Endothelial cell of umbilical vein (primary cell): ENCODE results near the gene MAP3K15. TPM values are rescaled to one million over a fixed set of nuclear protein-coding genes. Genes with fewer than 3 reads are reported as not detected.

Source experiments
- BruUV-seq: library from RNA; stranded (reverse); fragments of 400-500 nt; replicated peaks from 2 replicates; lab custom pipeline; 2021; lab: Mats Ljungman, UMichigan
- CTCF ChIA-PET: fragments of 300-600, 350-600 bp; sonication (Branson Sonifier 250); formaldehyde crosslinking; loops from one replicate; lab custom pipeline; 2021; ENCODE audit warnings: antibody characterized with exemption, inconsistent platforms; lab: Charles Lee
- POLR2A ChIA-PET: fragments of 300-600, 350-600 bp; sonication (Branson Sonifier 250); formaldehyde crosslinking; loops from one replicate; lab custom pipeline; 2021; ENCODE audit warnings: antibody characterized with exemption, inconsistent platforms; lab: Charles Lee
- DNase-seq: peaks from one replicate; pipeline ENCODE4 v3.0.0-alpha.2; 2011; ENCODE audit warnings: low read depth, low spot score
- FAIRE-seq: peaks from 2 replicates; lab custom pipeline; 2011; peaks lifted over from hg19 to GRCh38; lab: Jason Lieb, UNC
- H2AFZ ChIP-seq: 2 replicates; pipeline ENCODE4 v1.6.0; 2012; ENCODE audit warnings: low read depth, low read length, control low read depth, inconsistent platforms
- H3K27ac ChIP-seq: 2 replicates; pipeline ENCODE4 v1.5.1; 2011; ENCODE audit warnings: low read depth, mild to moderate bottlenecking, control low read depth, low read length, moderate library complexity; ENCODE audit not compliant: insufficient read depth
- H3K27me3 ChIP-seq, 2 experiments: 2 replicates each; pipeline versions ENCODE4 v1.6.0 to v1.6.1; 2011; ENCODE audit warnings: low read length in 2 of 2, mixed read lengths in 1 of 2; ENCODE audit not compliant: control insufficient read depth in 2 of 2, insufficient read depth in 2 of 2
- H3K36me3 ChIP-seq, 2 experiments: 2 replicates in 1 of 2; 3 replicates in 1 of 2; pipeline ENCODE4 v1.5.1; 2011; ENCODE audit warnings: low read length in 2 of 2, mild to moderate bottlenecking in 1 of 2, moderate library complexity in 1 of 2; ENCODE audit not compliant: control insufficient read depth in 2 of 2, insufficient read depth in 2 of 2; ENCODE audit errors: extremely low read depth in 1 of 2
- H3K4me1 ChIP-seq: 3 replicates; pipeline ENCODE4 v1.5.1; 2011; ENCODE audit warnings: mild to moderate bottlenecking, low read length; ENCODE audit not compliant: control insufficient read depth, insufficient read depth; ENCODE audit errors: extremely low read depth
- H3K4me2 ChIP-seq: 2 replicates; pipeline ENCODE4 v1.6.1; 2011; ENCODE audit warnings: low read length, control low read depth, mixed read lengths; ENCODE audit not compliant: insufficient read depth
- H3K4me3 ChIP-seq, 3 experiments: fragments of 200-600 bp in 1 of 3; sonication (generic), shearing (Covaris generic) in 1 of 3; replicated peaks in 1 of 3; 2 replicates each; pipeline ENCODE4 v1.5.1; 2011 to 2016; ENCODE audit warnings: control low read depth in 3 of 3, low read length in 3 of 3, mild to moderate bottlenecking in 2 of 3, inconsistent platforms in 1 of 3, low read depth in 1 of 3, moderate library complexity in 1 of 3; ENCODE audit not compliant: insufficient read depth in 1 of 3
- H3K79me2 ChIP-seq: 2 replicates; pipeline ENCODE4 v1.6.0; 2012; ENCODE audit warnings: low read length, inconsistent platforms; ENCODE audit not compliant: control insufficient read depth, insufficient read depth
- H3K9ac ChIP-seq: replicated peaks from 2 replicates; pipeline ENCODE3; 2011; ENCODE audit warnings: low read length, control low read depth; ENCODE audit not compliant: insufficient read depth; ENCODE audit errors: extremely low read depth
- H3K9me1 ChIP-seq: replicated peaks from 3 replicates; pipeline ENCODE4 v1.6.0; 2011; ENCODE audit warnings: mild to moderate bottlenecking, low read length; ENCODE audit not compliant: control insufficient read depth, insufficient read depth; ENCODE audit errors: extremely low read depth
- H3K9me3 ChIP-seq: replicated peaks from 2 replicates; pipeline ENCODE4 v1.5.1; 2012; ENCODE audit warnings: low read length, inconsistent platforms; ENCODE audit not compliant: control insufficient read depth, insufficient read depth
- H4K20me1 ChIP-seq: replicated peaks from 2 replicates; pipeline ENCODE3; 2011; ENCODE audit warnings: mild to moderate bottlenecking, low read length; ENCODE audit not compliant: control insufficient read depth, insufficient read depth; ENCODE audit errors: extremely low read depth
- CTCF ChIP-seq, 2 donors: IDR thresholded peaks; 1 replicate in 1 of 2; 2 replicates in 1 of 2; pipeline ENCODE4 v1.5.1; 2011; ENCODE audit warnings: low read length in 2 of 2, mild to moderate bottlenecking in 2 of 2, moderate library complexity in 2 of 2, control low read depth in 1 of 2, inconsistent platforms in 1 of 2, low read depth in 1 of 2; ENCODE audit not compliant: insufficient read depth in 1 of 2; ENCODE audit errors: extremely low read depth in 1 of 2
- EZH2 ChIP-seq: IDR thresholded peaks from 2 replicates; pipeline ENCODE4 v1.6.1; 2012; ENCODE audit warnings: borderline replicate concordance, low read depth, mild to moderate bottlenecking, moderate library complexity, low read length, inconsistent platforms; ENCODE audit not compliant: severe bottlenecking
- FOS ChIP-seq: IDR thresholded peaks from 2 replicates; pipeline ENCODE4 v1.6.1; 2011; ENCODE audit warnings: mild to moderate bottlenecking, low read length, moderate library complexity, borderline replicate concordance; ENCODE audit not compliant: insufficient read depth
- GATA2 ChIP-seq: IDR thresholded peaks from 2 replicates; pipeline ENCODE4 v1.7.0; 2011; ENCODE audit warnings: low read depth, mild to moderate bottlenecking, moderate library complexity, mixed read lengths, low read length; ENCODE audit not compliant: insufficient read length, insufficient read depth
- JUN ChIP-seq: IDR thresholded peaks from 2 replicates; pipeline ENCODE4 v1.6.1; 2011; ENCODE audit warnings: borderline replicate concordance, low read depth; ENCODE audit not compliant: insufficient read length, insufficient read depth
- MAX ChIP-seq: IDR thresholded peaks from 2 replicates; pipeline ENCODE4 v1.6.1; 2011; ENCODE audit not compliant: insufficient read depth, insufficient read length
- MYC ChIP-seq: IDR thresholded peaks from one replicate; pipeline ENCODE4 v1.6.1; 2011; ENCODE audit warnings: mild to moderate bottlenecking, low read depth, low read length
- POLR2A ChIP-seq: IDR thresholded peaks from 2 replicates; pipeline ENCODE4 v1.6.1; 2012; ENCODE audit warnings: low read depth, mild to moderate bottlenecking, control low read depth, low read length
- POLR2AphosphoS5 ChIP-seq: IDR thresholded peaks from 2 replicates; pipeline ENCODE4 v1.6.1; 2012; ENCODE audit warnings: low read depth, mild to moderate bottlenecking, control low read depth, low read length, moderate library complexity; ENCODE audit not compliant: insufficient read depth
- dilution Hi-C: fragments of 300-500 bp; cut with MboI; formaldehyde crosslinking; loops from one replicate; pipeline ENCODE4 v1.15.0; 2019; ENCODE audit warnings: low sequenced_read_pairs; ENCODE audit not compliant: extremely low pct_ligation_motif_present
- intact Hi-C: fragments of 100-400 bp; cut with micrococcal nuclease; formaldehyde crosslinking; loops from one replicate; pipeline ENCODE4 v1.10.0; 2022
- polyA plus RNA-seq, 4 experiments: library from polyadenylated mRNA; depleted of rRNA in 3 of 4; stranded (reverse) in 3 of 4; unstranded in 1 of 4; fragments of >200 nt; gene quantifications; 2 replicates each; pipeline versions ENCODE4 v1.2.1 to v1.2.3, GENCODE V29; 2011 to 2012; ENCODE audit warnings: missing spikeins in 1 of 4
- total RNA-seq: library from RNA; stranded (reverse); gene quantifications from 2 replicates; pipeline ENCODE4 v1.2.3, GENCODE V29; 2021

Gene MAP3K15
- total and polyA plus RNA-seq, 2 donors (not counting 3 experiments of a cell fraction or from before 2014, with no cell fraction given): 0.01 to 0.09 TPM

- H3K36me3 ChIP-seq: no peaks in the 10 kb centered on the region
- H3K4me3 ChIP-seq: no peak overlapping the region
- H4K20me1 ChIP-seq: no peaks in the 10 kb centered on the region
- no peaks in the 10 kb centered on the region for H3K79me2 ChIP-seq
- DNase-seq (no peak), FAIRE-seq (no peak)
- H3K27ac ChIP-seq: no peak overlapping the region
- ChIA-PET CTCF (no interaction called here), POLR2A (no interaction called here)
- intact Hi-C loops: loop anchor here (10.0 kb wide), 1 partner anchor 524 kb away; no protein-coding TSS in a partner anchor
- H3K9me1 ChIP-seq: no peaks in the 10 kb centered on the region
- dilution Hi-C loops: no loop called here
- no peaks in the 10 kb centered on the region for H3K9me3 ChIP-seq
- H3K4me2 ChIP-seq: no peak overlapping the region
- H3K9ac ChIP-seq: no peak overlapping the region
- no TSS peak for BruUV-seq
- H3K4me1 ChIP-seq: no peaks in the 10 kb centered on the region
- no peaks in the 10 kb centered on the region for H3K27me3 ChIP-seq
- TF ChIP-seq POLR2AphosphoS5: no peak
- no peak for TF ChIP-seq MYC
- TF ChIP-seq GATA2: no peak
- no peak for TF ChIP-seq CTCF (IDR thresholded peaks at IDR 0.05; ENCODE audit: extremely low read depth in 1 of 2, insufficient read depth in 1 of 2, low read depth in 1 of 2, low read length in 2 of 2)
- no peak for TF ChIP-seq JUN
- TF ChIP-seq FOS: no peak
- no peak for TF ChIP-seq EZH2
- no peak for TF ChIP-seq MAX
- TF ChIP-seq POLR2A: no peak
- no peak overlapping the region for H2AFZ ChIP-seq
Observed at GRCh38 chrX:19541196-19541595, 25.9 kb upstream of the MAP3K15 start.
